HG03103 (cell line): Measurements from ENCODE around the gene STEAP3.

ENCODE experiments used
- ATAC-seq: cut with Tn5 transposase; IDR thresholded peaks from one replicate; pipeline ENCODE4 v1.9.1; 2021; ENCODE audit warnings: low read depth; ENCODE audit not compliant: unreplicated experiment

The STEAP3 gene

GRCh38 chr2:119224391-119225104 is 914 bp downstream of the STEAP3 start:
- ATAC-seq = no peak

GRCh38 chr2:119225105-119225865 is 1.7 kb downstream of the STEAP3 start:
- ATAC-seq = no peak

- ATAC-seq = no peak
Observed at GRCh38 chr2:119225926-119226325, 2.3 kb downstream of the STEAP3 start.

- ATAC-seq = no peak
Observed at GRCh38 chr2:119227346-119227745, 3.7 kb downstream of the STEAP3 start.

- no peak for ATAC-seq
Observed at GRCh38 chr2:119228136-119228535, 4.5 kb downstream of the STEAP3 start.

- ATAC-seq = no peak
Observed at GRCh38 chr2:119228964-119229363, 5.3 kb downstream of the STEAP3 start.

- ATAC-seq = no peak
Observed at GRCh38 chr2:119229716-119230115, 6.1 kb downstream of the STEAP3 start.

GRCh38 chr2:119230219-119231185 is 6.9 kb downstream of the STEAP3 start:
- ATAC-seq = no peak

GRCh38 chr2:119231975-119232665 is 8.5 kb downstream of the STEAP3 start:
- ATAC-seq = no peak

- ATAC-seq = no peak
Observed at GRCh38 chr2:119232666-119232993, 9.0 kb downstream of the STEAP3 start.

- ATAC-seq = peak; percentile 35
Observed at GRCh38 chr2:119233326-119234020, 9.8 kb downstream of the STEAP3 start.

GRCh38 chr2:119234021-119235019 is 10.7 kb downstream of the STEAP3 start:
- ATAC-seq = no peak

GRCh38 chr2:119236796-119237195 is 13.2 kb downstream of the STEAP3 start:
- no peak for ATAC-seq

GRCh38 chr2:119240311-119241204 is 16.9 kb downstream of the STEAP3 start:
- ATAC-seq = no peak

- no peak for ATAC-seq
Observed at GRCh38 chr2:119241205-119241532, 17.5 kb downstream of the STEAP3 start.

- ATAC-seq = no peak
Observed at GRCh38 chr2:119242276-119243119, 18.9 kb downstream of the STEAP3 start.

GRCh38 chr2:119243621-119244020 is 20.0 kb downstream of the STEAP3 start:
- no peak for ATAC-seq
